Hematopoietic multipotent progenitor cell treated with erythropoietin and hydrocortisone succinate and interleukin-3 and kit ligand, for 8 days (in vitro differentiated cells): ENCODE results near the gene CDK6.
"Not testable (repeated sequence)": the region's sequence is repeated elsewhere in the genome, so short reads cannot be mapped to it uniquely, and the experiment has no call there.

Source experiments
- DNase-seq: peaks from one replicate; pipeline ENCODE4 v3.0.0-alpha.2; 2015

The CDK6 gene

DNA sequence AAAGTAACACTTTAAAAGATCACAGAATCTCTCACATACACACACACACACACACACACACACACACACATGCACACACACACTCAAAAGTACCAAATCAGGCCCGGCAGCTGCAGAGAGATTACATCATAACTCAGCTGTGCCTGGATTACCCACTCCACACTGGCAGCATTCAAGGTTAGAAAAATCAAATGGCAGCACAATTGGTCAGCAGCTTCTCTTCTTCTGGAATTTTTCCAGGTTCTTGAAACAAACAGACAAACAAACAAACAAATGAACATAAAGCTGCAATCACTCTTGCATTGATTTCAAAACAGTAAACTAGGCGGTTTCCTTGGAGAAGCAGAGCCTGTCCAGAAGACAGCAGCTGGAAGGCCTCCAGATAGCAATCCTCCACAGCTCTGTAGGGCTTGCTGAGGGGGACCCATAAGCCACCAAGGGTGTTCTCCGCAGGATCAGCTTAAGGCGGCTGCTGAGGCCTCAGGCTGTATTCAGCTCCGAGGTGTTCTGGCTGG is 221.7 kb downstream of the CDK6 start:
- DNase-seq, result no peak

GRCh38 chr7:92613720-92614119 is 222.7 kb downstream of the CDK6 start:
- no peak for DNase-seq

DNA sequence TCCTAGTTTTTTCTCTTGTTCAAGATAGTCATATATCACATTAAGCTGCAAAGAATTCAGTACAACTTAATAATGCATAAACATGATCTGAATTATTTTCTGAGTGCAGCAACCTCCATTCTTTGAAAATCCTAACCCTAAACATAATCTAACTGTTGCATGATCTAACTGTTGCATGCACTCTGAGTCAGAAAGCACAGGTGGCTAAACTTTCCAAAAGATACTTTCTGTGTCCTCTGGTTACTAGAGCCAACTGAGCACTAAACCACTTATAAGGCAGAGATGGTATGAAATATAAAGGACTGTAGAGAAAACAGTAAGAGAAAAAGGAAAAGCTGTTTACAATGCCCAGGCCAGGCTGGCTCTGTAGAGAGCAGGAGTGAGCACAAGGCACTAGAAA is 223.2 kb downstream of the CDK6 start:
- no peak for DNase-seq

DNA sequence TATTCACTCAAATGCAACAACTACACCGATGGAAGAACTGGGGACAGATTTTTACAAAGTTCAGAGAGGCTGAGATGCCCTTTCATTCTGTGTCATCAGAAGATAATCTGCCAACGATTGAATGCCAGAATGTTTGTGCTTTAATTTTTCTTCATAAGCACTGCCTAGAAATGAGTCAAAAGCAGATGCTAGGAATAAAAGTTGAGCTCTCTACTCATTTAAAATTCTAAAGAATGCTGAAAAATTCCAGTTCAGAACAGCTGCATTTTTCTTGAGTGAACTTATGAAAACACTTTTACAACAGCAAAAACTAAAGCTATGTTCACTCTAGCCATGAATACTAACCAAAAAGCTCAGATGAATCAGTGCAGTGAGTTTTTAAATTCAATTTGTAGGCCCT is 223.9 kb downstream of the CDK6 start:
- no peak for DNase-seq

DNA sequence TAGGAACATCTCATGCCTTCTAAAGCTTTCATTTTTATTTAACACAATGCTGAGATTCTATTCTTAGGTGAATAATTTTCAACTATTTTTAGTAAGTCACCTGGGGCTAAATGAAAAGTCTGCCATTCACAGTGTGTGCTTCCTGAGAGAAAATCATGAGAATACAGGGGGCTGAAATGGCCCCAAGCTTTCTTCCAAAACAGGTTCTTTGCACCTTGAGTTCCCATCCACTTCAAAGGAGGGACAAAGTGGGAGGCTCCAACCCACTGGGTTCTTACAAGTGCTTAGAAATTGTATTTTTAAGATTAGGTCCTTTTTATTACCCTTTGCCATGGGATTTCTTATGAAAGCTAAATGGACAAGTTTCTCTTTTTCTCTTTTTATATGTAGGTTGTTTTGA is 224.6 kb downstream of the CDK6 start:
- no peak for DNase-seq

DNA sequence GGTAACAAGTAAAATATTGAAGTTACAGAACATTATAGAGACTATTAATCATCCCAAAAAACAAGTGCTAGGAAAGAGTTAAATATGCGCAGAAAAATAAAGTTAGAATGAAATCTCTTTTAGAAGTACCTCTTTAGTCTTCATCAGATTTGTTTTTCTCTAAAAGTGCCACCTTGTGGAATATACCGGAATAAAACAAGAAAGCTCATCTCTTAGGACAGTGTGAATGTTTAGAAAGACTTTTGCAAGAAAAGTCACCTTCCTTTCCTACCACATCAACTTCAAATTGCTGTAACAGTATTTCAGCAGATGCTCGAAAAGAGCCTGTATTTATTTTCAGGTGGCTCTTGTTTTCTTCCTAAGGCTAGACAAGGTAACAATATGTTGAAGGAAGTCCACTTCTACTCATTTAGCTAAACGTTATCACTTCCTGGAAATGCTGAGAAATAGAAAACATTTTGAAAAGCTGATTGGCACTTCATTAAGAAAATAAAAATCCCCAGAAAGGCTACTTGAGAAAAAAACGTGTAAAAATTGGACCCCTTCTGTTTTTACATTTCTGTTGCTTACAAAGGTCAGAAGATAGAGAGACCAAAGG is 226.4 kb downstream of the CDK6 start:
- DNase-seq, result peak; percentile 66

GRCh38 chr7:92608380-92609322 is 227.7 kb downstream of the CDK6 start:
- DNase-seq, result no peak

GRCh38 chr7:92606985-92607384 is 229.4 kb downstream of the CDK6 start:
- DNase-seq, result no peak

DNA sequence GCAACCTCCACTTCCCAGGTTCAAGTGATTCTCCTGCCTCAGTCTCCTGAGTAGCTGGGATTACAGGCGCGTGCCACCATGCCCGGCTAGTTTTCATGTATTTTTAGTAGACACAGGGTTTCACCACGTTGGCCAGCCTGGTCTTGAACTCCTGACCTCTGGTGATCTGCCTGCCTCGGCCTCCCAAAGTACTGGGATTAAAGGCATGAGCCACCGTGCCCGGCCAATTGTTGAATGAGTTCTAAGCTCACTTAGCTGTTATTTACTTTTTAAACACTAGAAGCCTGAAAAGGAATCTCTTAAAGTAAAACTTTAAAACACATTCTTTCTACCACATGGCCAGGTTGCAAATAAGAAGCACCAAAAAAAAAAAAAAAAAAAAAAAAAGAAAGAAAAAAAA is 231.9 kb downstream of the CDK6 start:
- not testable (repeated sequence) for DNase-seq

DNA sequence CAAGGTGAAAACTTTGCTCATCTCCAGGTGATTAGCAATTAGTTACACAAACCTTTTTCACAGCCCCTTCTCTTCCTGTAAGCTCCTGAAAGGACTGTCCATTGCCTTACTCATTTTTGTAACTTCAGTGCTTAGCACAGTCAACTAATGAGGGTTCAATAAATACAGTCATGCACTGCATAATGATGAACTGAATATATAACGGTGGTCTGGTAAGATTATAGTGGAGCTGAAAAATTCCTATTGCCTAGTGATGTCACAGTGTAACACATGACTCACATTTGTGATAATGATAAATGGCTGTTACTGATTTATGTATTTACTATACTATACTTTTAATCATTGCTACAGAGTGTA is 233.3 kb downstream of the CDK6 start:
- no peak for DNase-seq

DNA sequence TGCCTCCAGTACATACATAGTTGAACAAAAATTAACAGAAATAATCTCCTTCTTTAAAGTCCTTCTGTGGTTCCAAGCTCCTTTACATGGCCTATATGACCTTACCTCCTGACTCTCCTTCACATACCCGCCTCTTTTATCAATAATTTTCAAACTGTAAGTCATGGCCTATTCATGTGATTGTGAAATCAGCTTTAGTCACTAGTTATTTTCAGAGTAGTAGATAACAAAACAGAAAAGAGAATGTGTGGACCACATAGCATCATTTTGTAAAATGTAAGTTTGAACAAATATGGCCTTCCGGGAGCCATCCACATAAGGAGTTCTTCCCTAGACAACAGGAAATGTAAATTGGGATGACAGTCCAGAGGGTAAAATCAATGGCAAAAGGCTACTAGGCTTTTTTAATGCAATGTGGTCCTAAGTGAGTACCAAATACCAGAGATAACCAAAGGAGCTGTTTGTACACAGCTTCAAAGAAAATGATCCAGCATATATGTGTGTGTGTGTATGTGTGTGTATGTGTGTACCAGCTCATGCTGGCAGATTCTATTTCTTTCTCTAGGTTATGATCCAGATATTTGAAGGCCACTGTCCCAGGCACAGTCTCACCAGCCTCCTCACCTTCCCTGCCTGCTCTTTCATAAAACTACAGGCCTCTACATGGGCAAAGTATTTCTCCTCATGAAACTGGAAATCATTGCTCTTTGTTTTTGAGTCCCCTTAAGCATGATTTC is 233.9 kb downstream of the CDK6 start:
- no peak for DNase-seq

- no peak for DNase-seq
These were observed 237.9 kb downstream of the CDK6 start for GRCh38 chr7:92598310-92598981.

- no peak for DNase-seq
These were observed 241.1 kb downstream of the CDK6 start for GRCh38 chr7:92595281-92595680.

DNA sequence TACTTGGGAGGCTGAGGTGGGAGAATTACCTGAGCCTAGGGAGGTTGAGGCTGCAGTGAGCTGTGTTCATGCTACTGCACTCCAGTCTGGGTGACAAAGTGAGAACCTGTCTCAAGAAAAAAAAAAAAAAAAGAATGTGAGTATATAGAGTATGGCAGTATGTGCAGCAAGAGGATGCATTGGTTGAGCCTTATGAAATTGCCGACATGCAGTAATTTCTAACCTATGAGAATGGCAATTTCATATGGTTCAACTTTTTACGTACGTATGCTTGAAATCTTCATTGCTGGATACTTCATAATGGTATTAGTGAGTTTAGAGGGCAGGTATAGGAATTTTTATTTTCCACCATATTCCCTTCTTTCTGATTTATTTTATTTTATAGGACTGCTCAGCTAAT is 241.6 kb downstream of the CDK6 start:
- no peak for DNase-seq

DNA sequence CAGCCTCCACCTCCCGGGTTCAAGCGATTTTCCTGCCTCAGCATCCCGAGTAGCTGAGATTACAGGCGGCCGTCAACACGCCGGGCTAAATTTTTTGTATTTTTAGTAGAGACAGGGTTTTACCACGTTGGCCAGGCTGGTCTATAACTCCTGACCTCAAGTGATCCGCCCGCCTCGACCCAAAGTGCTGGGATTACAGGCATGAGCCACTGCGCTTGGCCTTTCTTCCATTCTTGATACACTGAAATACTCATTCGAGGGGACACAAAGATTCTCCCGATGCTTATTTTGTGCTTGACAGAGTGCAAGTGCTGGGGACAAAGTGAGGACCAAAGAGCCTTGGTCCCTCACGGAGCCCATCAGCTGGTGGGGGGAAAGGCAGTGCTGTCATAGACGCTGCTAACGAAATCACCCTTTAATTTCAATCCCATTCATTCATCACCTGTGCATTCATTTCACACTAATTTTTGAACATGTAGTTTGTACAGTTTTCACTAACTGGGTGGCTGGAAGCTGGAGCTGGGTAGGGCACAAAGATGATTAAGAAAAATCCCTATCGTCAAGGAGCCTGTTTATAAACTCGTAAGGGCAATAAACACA is 245.6 kb downstream of the CDK6 start:
- DNase-seq, result no peak

- no peak for DNase-seq
These were observed 247.3 kb downstream of the CDK6 start for GRCh38 chr7:92589056-92589455.

DNA sequence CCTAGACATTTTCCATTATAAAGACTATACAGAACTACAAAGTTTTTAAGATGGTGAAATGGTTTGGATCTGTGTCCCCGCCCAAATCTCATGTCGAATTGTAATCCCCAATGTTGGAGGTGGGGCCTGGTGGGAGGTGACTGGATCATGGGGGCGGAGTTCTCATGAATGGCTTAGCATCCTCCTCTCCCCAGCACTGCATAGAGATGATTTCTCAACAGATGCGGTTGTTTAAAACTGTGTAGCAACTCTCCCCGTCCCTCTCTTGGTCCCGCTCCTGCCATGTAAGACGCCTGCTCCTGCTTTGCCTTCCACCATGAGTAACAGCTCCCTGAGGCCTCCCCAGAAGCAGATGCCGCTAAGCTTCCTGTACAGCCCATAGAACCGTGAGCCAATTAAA is 247.8 kb downstream of the CDK6 start:
- peak; percentile 21 for DNase-seq

DNA sequence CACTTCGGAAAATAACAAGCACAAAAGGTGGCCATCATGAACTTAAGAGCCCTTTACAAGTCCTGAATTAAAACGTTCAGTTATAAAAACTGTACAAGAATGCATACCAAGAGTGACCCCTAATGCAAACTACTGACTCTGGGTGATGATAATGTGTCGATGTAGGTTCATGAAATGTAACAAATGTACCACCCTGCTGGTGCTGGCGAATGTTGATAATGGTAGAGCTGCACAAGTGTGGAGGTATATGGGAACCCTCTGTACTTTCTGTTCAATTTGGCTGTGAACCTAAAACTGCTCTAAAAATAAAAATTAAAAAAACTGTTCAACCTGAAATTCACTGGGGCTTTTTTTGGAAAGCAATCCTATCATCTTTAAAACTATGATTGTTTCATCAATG is 249.5 kb downstream of the CDK6 start:
- peak; percentile 64 for DNase-seq

DNA sequence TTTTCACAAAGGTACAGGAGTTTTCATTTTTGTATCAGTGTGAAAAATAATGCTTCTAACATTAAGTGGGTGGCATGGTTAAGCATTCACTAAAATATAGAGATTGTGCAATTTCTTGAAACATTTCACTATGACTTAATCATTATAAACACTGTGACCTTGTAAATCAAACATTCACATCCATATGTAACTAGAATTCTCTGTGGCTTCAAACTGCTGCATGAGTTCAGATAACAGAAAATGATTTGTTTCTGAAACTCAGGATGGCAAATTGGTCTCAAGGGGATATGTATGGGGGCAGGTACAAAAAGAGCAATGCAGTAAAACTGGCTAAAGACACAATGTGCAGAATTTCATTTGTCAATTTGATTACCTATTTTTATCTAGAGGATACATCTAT is 250.0 kb downstream of the CDK6 start:
- peak; percentile 35 for DNase-seq

DNA sequence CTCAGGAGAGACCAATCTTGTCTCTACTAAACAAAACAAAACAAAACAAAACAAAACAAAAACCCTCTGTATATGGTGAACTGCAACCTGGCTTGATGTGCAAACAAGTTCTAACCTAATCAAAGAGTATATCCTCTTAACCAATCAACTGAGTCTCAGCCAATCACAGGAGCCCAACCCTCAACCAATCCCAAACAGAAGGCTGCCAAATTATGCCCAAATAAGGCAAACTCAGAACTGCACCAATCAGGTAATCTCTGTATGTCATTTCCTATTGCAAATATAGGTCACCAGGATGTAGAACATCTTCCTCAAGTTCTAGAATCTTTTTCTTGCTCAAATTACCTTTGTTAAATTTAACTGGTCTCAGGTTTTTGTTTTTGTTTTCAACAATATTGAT is 251.4 kb downstream of the CDK6 start:
- DNase-seq, result no peak

DNA sequence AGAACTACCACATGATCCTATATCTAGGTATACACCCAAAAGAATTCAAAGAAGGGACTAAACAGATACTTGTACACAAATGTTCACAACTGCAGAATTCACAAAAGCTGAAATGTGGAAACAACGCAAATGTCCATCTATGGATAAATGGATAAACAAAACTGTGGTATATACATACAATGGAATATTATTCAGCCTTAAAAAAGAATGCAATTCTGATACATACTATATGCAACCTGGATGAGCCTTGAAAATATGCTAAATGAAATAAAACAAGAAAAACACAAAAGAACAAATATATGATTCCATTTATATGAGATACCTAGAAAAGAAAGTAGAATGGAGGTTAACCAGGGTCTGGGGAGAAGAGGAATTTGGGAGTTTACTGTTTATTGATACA is 253.4 kb downstream of the CDK6 start:
- DNase-seq, result no peak

DNA sequence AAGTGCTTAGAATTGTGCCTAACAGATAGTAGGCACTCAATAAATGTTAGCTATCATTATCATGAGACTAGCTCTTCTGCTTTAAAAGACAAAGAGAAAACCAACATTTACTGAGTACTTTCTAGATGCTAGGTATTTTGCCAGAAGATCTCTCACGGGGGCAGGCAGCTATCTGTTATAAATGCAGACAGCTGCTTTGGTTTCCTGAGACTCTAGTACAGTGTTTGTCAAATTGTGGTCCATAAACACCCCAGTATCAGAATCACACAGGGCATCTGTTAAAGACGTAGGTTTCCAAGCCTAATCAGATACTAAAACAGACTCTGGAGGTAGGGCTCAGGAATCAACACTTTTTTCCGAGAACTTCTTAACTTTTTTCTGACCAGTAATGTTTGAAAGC is 260.1 kb downstream of the CDK6 start:
- no peak for DNase-seq

DNA sequence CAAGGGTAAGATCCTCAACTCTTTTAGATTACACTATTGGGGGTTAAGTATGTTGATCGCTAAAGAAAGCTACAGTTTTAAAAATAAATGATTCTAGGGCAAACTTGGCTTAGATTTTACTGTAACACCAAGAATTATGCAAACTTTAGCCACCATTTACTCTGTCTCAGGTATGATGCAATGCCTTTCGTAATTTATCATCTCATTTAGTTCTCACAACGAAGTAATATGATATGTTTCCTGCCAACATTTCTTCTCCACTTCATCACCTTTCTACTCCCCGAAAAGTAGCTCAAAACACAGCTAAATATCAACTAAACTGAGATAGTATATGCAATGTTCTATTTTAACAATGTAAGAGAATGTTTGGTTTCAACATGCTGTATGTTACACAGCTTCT is 267.2 kb downstream of the CDK6 start:
- no peak for DNase-seq
